Heart right ventricle (tissue), 16 donors: Measurements from ENCODE around the gene CUL2. TPM values are rescaled to one million over a fixed set of nuclear protein-coding genes. Genes with fewer than 3 reads are reported as not detected.

Source experiments
- ATAC-seq, 8 donors: fragments of 200-7000 bp; cut with Tn5 transposase; one replicate each; pipeline ENCODE4 v1.9.1; 2020; ENCODE audit warnings: mild to moderate bottlenecking in 8 of 8, moderate library complexity in 8 of 8, moderate number of reproducible peaks in 1 of 8
- DNase-seq, 2 donors: peaks; one replicate each; pipeline ENCODE4 v3.0.0-alpha.2; 2020
- H3K27ac ChIP-seq, 10 donors: fragments of 200-600 bp; sonication (generic) in 2 of 10; one replicate each; pipeline versions ENCODE4 v1.5.0 to v1.8.0; 2020 to 2022; ENCODE audit warnings: mild to moderate bottlenecking in 3 of 10
- H3K27me3 ChIP-seq, 7 donors: fragments of 200-600 bp; one replicate each; pipeline ENCODE4 v1.8.0; 2021 to 2022; ENCODE audit warnings: mild to moderate bottlenecking in 2 of 7
- H3K36me3 ChIP-seq, 9 donors: fragments of 200-600 bp; sonication (generic) in 1 of 9; one replicate each; pipeline versions ENCODE4 v1.5.0 to v1.8.0; 2020 to 2022; ENCODE audit warnings: mild to moderate bottlenecking in 2 of 9
- H3K4me1 ChIP-seq, 9 donors: fragments of 200-600 bp; sonication (generic) in 1 of 9; one replicate each; pipeline versions ENCODE4 v1.5.0 to v1.8.0; 2020 to 2022; ENCODE audit warnings: mild to moderate bottlenecking in 4 of 9
- H3K4me3 ChIP-seq, 10 donors: fragments of 200-600 bp; sonication (generic) in 2 of 10; one replicate each; pipeline versions ENCODE4 v1.5.0 to v1.8.0; 2020 to 2022; ENCODE audit warnings: mild to moderate bottlenecking in 7 of 10, moderate library complexity in 2 of 10
- H3K9me3 ChIP-seq, 11 donors: fragments of 200-600 bp in 10 of 11; sonication (generic) in 2 of 11; one replicate each; pipeline versions ENCODE4 v1.5.0 to v1.8.0; 2013 to 2022; ENCODE audit warnings: mild to moderate bottlenecking in 2 of 11, control low read depth in 1 of 11, moderate library complexity in 1 of 11
- WGBS, 2 donors: extraction: QIAGEN DNeasy Blood & Tissue Kit; methylation state at CpG; one replicate each; pipeline ENCODE4 v1.1.7; 2013; ENCODE audit warnings: inconsistent platforms in 1 of 2; 5-methylcytosine and 5-hydroxymethylcytosine counted together
- intact Hi-C, 10 donors: fragments of 100-400 bp; cut with DNase I; formaldehyde crosslinking; loops; one replicate each; pipeline versions ENCODE4 v1.11.1 to v1.14.2; 2022
- polyA plus RNA-seq, 2 donors: library from polyadenylated mRNA; stranded (reverse); fragments of 200-250 nt; gene quantifications; one replicate each; pipeline ENCODE4 v1.2.3, GENCODE V29; 2013
- total RNA-seq, 10 donors: library from RNA; stranded (reverse); fragmentation: NEBNext Ultra II Directional in 3 of 10; extraction: Animal tissue kit (Norgen Biotek cat#: 25700) in 3 of 10; gene quantifications; one replicate each; pipeline versions ENCODE4 v1.2.1 to v1.2.4, GENCODE V29; 2021 to 2023
- TF ChIP-seq, protein P1 (sequence below), 9 donors: fragments of 200-600 bp; sonication (generic) in 2 of 9; IDR thresholded peaks; one replicate each; pipeline versions ENCODE4 v1.5.0 to v1.8.0; 2021 to 2022; ENCODE audit warnings: antibody characterized with exemption in 9 of 9, mild to moderate bottlenecking in 5 of 9, moderate library complexity in 1 of 9
- donor health status: Arrhythmogenic right ventricular cardiomyopathy.
- donor health status: ischemic (EF 13 %, LVEDD 7.1; RV severe dilation, severe dysfunction).
- donor health status: healthy with polysubstance abuse.
- donor health status: DM: no; HTN: yes; CAD: no.
- donor health status: DM: no; HTN: no; CAD: no.
- donor health status: ischemic (EF 25% LVEDD 6.9; RV normal size, moderate dysfunction).
- donor health status: ischemic (EF 25% LVEDD 5.7; RV mildly dilated, moderate dysfunction).
- donor health status: healthy.
- donor health status: DM: yes; HTN: yes; CAD: no.
- donor health status: Ischemic cardiomyopathy.
- donor health status: ischemic (EF 35%, LVEDD 5.7; RV mildly dilated, moderate dysfunction).
- donor health status: nonischemic (EF 11% LVEDD 7.7; RV severe dilation, severe dysfunction).
- donor health status: DM: yes; HTN: yes; CAD: no.
- donor health status: PGD.
- donor health status: ischemic (EF 29% LVEDD 5.4; RV normal size, mild dysfunction).
- donor health status: nonischemic (EF 23%, LVEDD 6.1; RV moderate dilation, normal function).

The CUL2 gene
- total and polyA plus RNA-seq, 12 donors = 5.7 to 39.8 (median 37.0) TPM

DNA sequence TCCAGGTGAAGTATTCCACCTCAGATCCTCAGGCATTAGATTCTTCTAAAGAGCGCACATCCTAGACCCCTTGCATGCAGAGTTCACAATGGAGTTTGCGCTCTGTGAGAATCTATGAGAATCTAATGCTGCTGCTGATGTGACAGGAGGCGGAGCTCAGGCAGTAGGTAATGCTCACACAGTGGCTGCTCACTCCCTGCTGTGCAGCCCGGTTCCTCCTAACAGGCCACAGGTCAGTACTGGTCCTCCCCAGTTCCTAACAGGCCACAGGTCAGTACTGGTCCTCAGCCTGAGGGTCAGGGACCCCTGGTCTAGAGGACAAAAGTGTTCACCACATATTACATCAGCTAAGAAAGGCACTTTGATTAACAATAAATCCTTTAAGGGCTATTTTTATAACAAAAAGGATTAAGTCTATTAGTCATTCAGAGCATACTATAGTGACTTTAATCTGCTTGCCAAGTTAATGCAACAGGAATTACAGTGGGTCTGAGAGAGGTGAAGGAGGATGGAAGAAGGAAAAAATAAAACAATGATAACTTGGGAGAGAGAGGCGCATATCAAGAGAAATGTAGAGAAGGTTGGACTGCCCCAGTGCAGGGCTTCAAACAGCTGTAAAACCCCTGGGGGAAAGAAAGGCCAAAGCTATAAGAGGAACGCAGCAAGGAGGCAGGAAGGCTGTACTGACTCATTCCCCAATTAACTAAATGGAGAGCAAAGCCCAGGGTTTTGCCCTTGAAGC, 49.2 kb downstream of the CUL2 start:
- WGBS, 2 donors = 81 to 85% methylated on average over 6 of the region's 6 CpGs
- TF ChIP-seq, protein P1, sequence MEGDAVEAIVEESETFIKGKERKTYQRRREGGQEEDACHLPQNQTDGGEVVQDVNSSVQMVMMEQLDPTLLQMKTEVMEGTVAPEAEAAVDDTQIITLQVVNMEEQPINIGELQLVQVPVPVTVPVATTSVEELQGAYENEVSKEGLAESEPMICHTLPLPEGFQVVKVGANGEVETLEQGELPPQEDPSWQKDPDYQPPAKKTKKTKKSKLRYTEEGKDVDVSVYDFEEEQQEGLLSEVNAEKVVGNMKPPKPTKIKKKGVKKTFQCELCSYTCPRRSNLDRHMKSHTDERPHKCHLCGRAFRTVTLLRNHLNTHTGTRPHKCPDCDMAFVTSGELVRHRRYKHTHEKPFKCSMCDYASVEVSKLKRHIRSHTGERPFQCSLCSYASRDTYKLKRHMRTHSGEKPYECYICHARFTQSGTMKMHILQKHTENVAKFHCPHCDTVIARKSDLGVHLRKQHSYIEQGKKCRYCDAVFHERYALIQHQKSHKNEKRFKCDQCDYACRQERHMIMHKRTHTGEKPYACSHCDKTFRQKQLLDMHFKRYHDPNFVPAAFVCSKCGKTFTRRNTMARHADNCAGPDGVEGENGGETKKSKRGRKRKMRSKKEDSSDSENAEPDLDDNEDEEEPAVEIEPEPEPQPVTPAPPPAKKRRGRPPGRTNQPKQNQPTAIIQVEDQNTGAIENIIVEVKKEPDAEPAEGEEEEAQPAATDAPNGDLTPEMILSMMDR (IDR thresholded peaks at IDR 0.05) = no peak
- DNase-seq (no peak), ATAC-seq (peak in 1 of 8 donors; percentile 18)
- H3K36me3 ChIP-seq = peaks cover 0 to 93% (median 21%) of the 10 kb centered on the region in 9 donors
- no peaks in the 10 kb centered on the region for H3K27me3 ChIP-seq
- H3K4me3 ChIP-seq = no peak overlapping the region
- intact Hi-C loops = no loop called here
- peaks cover 0 to 10% (median 0%) of the 10 kb centered on the region in 9 donors for H3K4me1 ChIP-seq
- no peak overlapping the region for H3K27ac ChIP-seq
- H3K9me3 ChIP-seq = no peaks in the 10 kb centered on the region

DNA sequence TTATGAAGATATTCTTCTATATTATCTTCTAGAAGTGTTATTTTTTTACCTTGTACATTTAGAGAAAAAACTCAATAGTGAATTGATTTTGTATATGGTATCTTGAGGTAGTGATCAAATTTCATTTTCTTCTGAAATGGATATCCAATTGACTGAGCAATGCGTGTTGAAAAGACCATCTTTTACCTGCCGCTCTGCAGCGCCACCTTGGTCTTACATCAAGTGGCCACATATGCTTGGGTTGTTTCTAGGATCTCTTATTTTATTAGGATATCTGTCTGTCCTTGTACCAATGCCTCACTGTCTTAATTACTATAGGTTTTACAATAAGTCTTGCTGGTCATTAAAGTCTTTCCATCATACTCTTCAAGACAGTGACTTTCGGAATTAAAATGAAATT, 53.0 kb downstream of the CUL2 start:
- no peak overlapping the region for H3K4me3 ChIP-seq
- peaks cover 0 to 93% (median 20%) of the 10 kb centered on the region in 9 donors for H3K36me3 ChIP-seq
- H3K9me3 ChIP-seq = no peaks in the 10 kb centered on the region
- intact Hi-C loops = no loop called here
- peaks cover 0 to 10% (median 0%) of the 10 kb centered on the region in 9 donors for H3K4me1 ChIP-seq
- DNase-seq (no peak), ATAC-seq (no peak)
- no peaks in the 10 kb centered on the region for H3K27me3 ChIP-seq
- TF ChIP-seq, protein P1 (IDR thresholded peaks at IDR 0.05) = no peak
- WGBS, 2 donors = 97 to 99% methylated on average over 4 of the region's 4 CpGs
- no peak overlapping the region for H3K27ac ChIP-seq

DNA sequence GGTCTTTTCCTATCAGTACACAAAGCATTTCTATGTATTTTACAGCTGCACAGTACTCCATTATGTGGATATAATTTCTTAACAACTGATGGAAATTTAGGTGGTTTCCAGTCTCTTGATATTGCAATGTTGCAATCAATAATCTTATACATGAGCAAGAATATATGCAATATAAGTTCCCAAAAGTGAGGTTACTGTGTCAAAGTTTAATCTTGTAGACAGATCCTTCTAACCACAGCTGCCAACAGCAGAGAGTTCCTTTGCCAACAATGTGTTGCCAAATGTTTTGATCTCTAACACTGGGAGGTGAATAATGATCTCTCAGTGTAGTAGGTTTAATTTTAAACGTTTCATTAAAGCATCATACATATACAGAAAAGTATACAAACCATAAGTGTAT, 54.5 kb downstream of the CUL2 start:
- DNase-seq (no peak), ATAC-seq (no peak)
- H3K27ac ChIP-seq = no peak overlapping the region
- TF ChIP-seq, protein P1 (IDR thresholded peaks at IDR 0.05) = no peak
- 39 to 41% methylated on average over 1 of the region's 1 CpG for WGBS, 2 donors
- H3K36me3 ChIP-seq = peaks cover 0 to 100% (median 28%) of the 10 kb centered on the region in 9 donors
- peaks cover 0 to 2% (median 0%) of the 10 kb centered on the region in 9 donors for H3K4me1 ChIP-seq
- H3K4me3 ChIP-seq = no peak overlapping the region
- no peaks in the 10 kb centered on the region for H3K27me3 ChIP-seq
- no peaks in the 10 kb centered on the region for H3K9me3 ChIP-seq
- intact Hi-C loops = no loop called here

- Histone ChIP-seq H3K9me3 (no peaks in the 10 kb centered on the region), H3K27me3 (no peaks in the 10 kb centered on the region), H3K4me1 (no peaks in the 10 kb centered on the region), H3K4me3 (no peak overlapping the region), H3K36me3 (peaks cover 0 to 100% (median 24%) of the 10 kb centered on the region in 9 donors), H3K27ac (no peak overlapping the region)
- ATAC-seq (no peak), DNase-seq (no peak)
- intact Hi-C loops = loop anchor here in 6 of 10 donors (2.0 to 10.0 kb wide), 5 partner anchors 303 to 363 kb away; no protein-coding TSS in a partner anchor
- TF ChIP-seq, protein P1 (IDR thresholded peaks at IDR 0.05) = peak in 7 of 9 donors; percentile 31 to 60 (median 47)
Measured at GRCh38 chr10:35027567-35027966, 62.6 kb downstream of the CUL2 start.
